Loucy (cell line): ENCODE measurements around the gene LCA5.

ENCODE experiments used
- H2AFZ ChIP-seq: fragments of 200-600 bp; sonication (generic); 2 replicates; pipeline ENCODE4 v1.6.0; 2016; ENCODE audit warnings: antibody characterized with exemption, mild to moderate bottlenecking, low read length, moderate library complexity
- H3F3A ChIP-seq: fragments of 200-600 bp; 2 replicates; pipeline ENCODE4 v1.6.0; 2016; ENCODE audit warnings: antibody characterized with exemption, low read depth, mild to moderate bottlenecking
- H3K27me3 ChIP-seq: fragments of 200-600 bp; sonication (generic); 2 replicates; pipeline ENCODE4 v1.6.1; 2014; ENCODE audit warnings: low read length, mild to moderate bottlenecking; ENCODE audit not compliant: insufficient read depth, poor library complexity, severe bottlenecking
- H3K36me3 ChIP-seq: fragments of 200-600 bp; sonication (generic); 2 replicates; pipeline ENCODE4 v1.6.1; 2016; ENCODE audit warnings: low read length; ENCODE audit not compliant: insufficient read depth
- H3K4me1 ChIP-seq: fragments of 200-600 bp; sonication (generic); 2 replicates; pipeline ENCODE4 v1.5.1; 2014; ENCODE audit warnings: low read length, mild to moderate bottlenecking; ENCODE audit not compliant: insufficient read depth, poor library complexity, severe bottlenecking
- H3K4me2 ChIP-seq: fragments of 200-600 bp; sonication (generic); 2 replicates; pipeline ENCODE4 v1.6.0; 2014; ENCODE audit warnings: antibody characterized with exemption, low read length, low read depth, mild to moderate bottlenecking; ENCODE audit not compliant: poor library complexity, severe bottlenecking
- H3K4me3 ChIP-seq: fragments of 200-600 bp; sonication (generic); 2 replicates; pipeline ENCODE4 v1.5.1; 2014; ENCODE audit warnings: low read length, mild to moderate bottlenecking, mixed read lengths; ENCODE audit not compliant: poor library complexity, severe bottlenecking
- H3K79me2 ChIP-seq: fragments of 200-600 bp; sonication (generic); 2 replicates; pipeline ENCODE4 v1.6.1; 2014; ENCODE audit warnings: low read length; ENCODE audit not compliant: insufficient read depth
- H3K9ac ChIP-seq: fragments of 200-600 bp; sonication (generic); 2 replicates; pipeline ENCODE4 v1.6.0; 2014; ENCODE audit warnings: mild to moderate bottlenecking, low read depth, low read length, moderate library complexity; ENCODE audit not compliant: poor library complexity, severe bottlenecking
- H3K9me2 ChIP-seq: fragments of 200-600 bp; sonication (generic); replicated peaks from 2 replicates; pipeline ENCODE4 v1.6.1; 2016; ENCODE audit warnings: low read depth, low read length, mixed read lengths
- H3K9me3 ChIP-seq: fragments of 200-600 bp; sonication (generic); 2 replicates; pipeline ENCODE4 v1.6.1; 2014; ENCODE audit warnings: mild to moderate bottlenecking, antibody characterized with exemption, low read length, low read depth; ENCODE audit not compliant: insufficient read depth
- H4K20me1 ChIP-seq: fragments of 200-600 bp; sonication (generic); 2 replicates; pipeline ENCODE4 v1.6.0; 2014; ENCODE audit warnings: antibody characterized with exemption, low read length, mild to moderate bottlenecking; ENCODE audit not compliant: insufficient read depth, poor library complexity, severe bottlenecking
- CTCF ChIP-seq: fragments of 200-600 bp; sonication (generic); conservative IDR thresholded peaks from 2 replicates; pipeline ENCODE4 v1.5.1; 2014; ENCODE audit warnings: mild to moderate bottlenecking, antibody characterized with exemption, low read length
- EZH2phosphoT487 ChIP-seq: fragments of 200-600 bp; IDR thresholded peaks from 2 replicates; pipeline ENCODE4 v1.6.1; 2018; ENCODE audit warnings: antibody characterized with exemption, mild to moderate bottlenecking, moderate library complexity, borderline replicate concordance

The LCA5 gene

GRCh38 chr6:79544939-79545450 lies 7.8 kb upstream of the LCA5 start:
- H3K9ac ChIP-seq = no peak overlapping the region

GRCh38 chr6:79544299-79544927 lies 7.2 kb upstream of the LCA5 start:
- H3F3A ChIP-seq = no peaks in the 10 kb centered on the region
- no peaks in the 10 kb centered on the region for H3K79me2 ChIP-seq
- H3K4me3 ChIP-seq = no peak overlapping the region
- H3K9me2 ChIP-seq = no peaks in the 10 kb centered on the region
- H3K4me1 ChIP-seq = no peaks in the 10 kb centered on the region
- no peak overlapping the region for H3K4me2 ChIP-seq
- H3K9ac ChIP-seq = no peak overlapping the region
- TF ChIP-seq EZH2phosphoT487 (no peak), CTCF (no peak)
- H3K9me3 ChIP-seq = no peaks in the 10 kb centered on the region
- H3K27me3 ChIP-seq = no peaks in the 10 kb centered on the region
- H2AFZ ChIP-seq = no peak overlapping the region
- H4K20me1 ChIP-seq = no peaks in the 10 kb centered on the region
- no peaks in the 10 kb centered on the region for H3K36me3 ChIP-seq

More at GRCh38 chr6:79544939-79545450, 7.8 kb upstream of the LCA5 start:
- Histone ChIP-seq H4K20me1 (no peaks in the 10 kb centered on the region), H3K4me1 (no peaks in the 10 kb centered on the region), H3K4me3 (no peak overlapping the region), H3K27me3 (no peaks in the 10 kb centered on the region), H3F3A (no peaks in the 10 kb centered on the region), H3K9me3 (no peaks in the 10 kb centered on the region), H3K36me3 (no peaks in the 10 kb centered on the region), H3K4me2 (no peak overlapping the region), H2AFZ (no peak overlapping the region), H3K9me2 (no peaks in the 10 kb centered on the region), H3K79me2 (no peaks in the 10 kb centered on the region)
- TF ChIP-seq EZH2phosphoT487 = no peak
- no peak for TF ChIP-seq CTCF

GRCh38 chr6:79543886-79544285 lies 6.7 kb upstream of the LCA5 start:
- H3K9me2 ChIP-seq = no peaks in the 10 kb centered on the region
- no peak overlapping the region for H3K9ac ChIP-seq
- no peaks in the 10 kb centered on the region for H3K27me3 ChIP-seq
- no peak overlapping the region for H2AFZ ChIP-seq
- no peaks in the 10 kb centered on the region for H3K79me2 ChIP-seq
- TF ChIP-seq CTCF = no peak
- TF ChIP-seq EZH2phosphoT487 = no peak
- H3K4me3 ChIP-seq = no peak overlapping the region
- H4K20me1 ChIP-seq = no peaks in the 10 kb centered on the region
- no peaks in the 10 kb centered on the region for H3K4me1 ChIP-seq
- no peak overlapping the region for H3K4me2 ChIP-seq
- H3K36me3 ChIP-seq = no peaks in the 10 kb centered on the region
- H3K9me3 ChIP-seq = no peaks in the 10 kb centered on the region
- no peaks in the 10 kb centered on the region for H3F3A ChIP-seq
